ENCODE data around the gene ZC3H6.
"Not testable (repeated sequence)": the region's sequence is repeated elsewhere in the genome, so short reads cannot be mapped to it uniquely, and the experiment has no call there.

ZC3H6 gene

DNA sequence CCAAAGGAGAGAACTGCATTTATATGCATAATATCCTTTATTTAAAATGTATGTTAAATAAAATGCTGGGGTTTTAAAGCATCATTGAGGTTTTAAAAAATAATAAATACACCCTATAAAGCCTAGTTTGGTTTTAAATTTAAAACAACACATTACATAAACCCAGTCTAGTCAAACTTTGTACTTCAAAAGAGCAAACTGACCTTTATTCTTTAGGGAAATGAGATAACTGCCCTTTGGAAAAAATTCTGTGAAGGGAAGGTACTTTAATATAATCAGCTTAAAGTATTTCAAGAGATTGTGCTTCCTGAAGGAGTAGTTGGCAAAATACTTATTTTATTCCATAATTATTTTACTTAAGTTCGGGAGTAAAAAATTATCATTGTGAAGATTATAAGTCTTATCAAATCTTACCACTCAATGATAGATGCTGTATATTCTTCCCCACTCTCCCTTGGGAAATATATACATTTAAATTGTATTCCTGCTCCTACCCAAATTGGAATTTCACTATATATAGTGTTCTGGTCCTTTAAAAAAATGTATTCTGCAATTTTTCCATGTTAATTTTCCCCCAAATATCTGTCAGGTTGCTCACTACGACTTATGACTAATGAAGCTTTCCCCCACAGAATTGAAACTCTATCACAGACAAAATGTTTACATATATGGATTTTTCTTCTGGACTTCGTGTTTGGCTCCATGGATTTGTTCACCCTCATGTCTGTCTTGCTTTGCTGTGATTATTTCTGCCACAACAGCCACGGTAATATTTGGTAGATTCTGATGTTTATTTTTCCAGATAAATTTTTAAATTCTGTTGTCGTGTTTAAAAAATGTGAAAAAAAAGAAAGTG is 42.1 kb downstream of the ZC3H6 start:
- no peak for DNase-seq
- in situ Hi-C loops (cut with MboI; ENCODE audit: low pct_unique_long_range_greater_than_20kb, low sequenced_read_pairs) = no loop called here

DNA sequence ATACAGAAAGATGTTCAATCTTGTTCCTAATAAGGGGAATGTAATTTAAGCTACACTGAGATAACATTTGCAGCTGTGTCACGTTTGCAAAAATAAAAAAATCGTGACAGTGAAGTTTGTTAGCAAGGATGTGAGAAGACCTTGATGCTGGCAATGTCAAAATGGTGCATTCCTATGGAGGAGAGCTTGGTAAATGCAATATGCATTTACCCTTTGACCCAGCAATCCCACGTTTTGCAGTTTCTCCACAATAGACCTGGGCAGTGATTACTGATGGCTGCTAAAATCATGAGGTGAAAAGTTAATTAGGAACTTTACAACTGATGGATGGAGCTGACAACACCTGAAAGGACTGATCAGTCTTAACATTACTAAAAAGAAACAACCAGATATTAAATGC is 43.1 kb downstream of the ZC3H6 start:
- in situ Hi-C loops (cut with MboI; ENCODE audit: low pct_unique_long_range_greater_than_20kb, low sequenced_read_pairs) = no loop called here

DNA sequence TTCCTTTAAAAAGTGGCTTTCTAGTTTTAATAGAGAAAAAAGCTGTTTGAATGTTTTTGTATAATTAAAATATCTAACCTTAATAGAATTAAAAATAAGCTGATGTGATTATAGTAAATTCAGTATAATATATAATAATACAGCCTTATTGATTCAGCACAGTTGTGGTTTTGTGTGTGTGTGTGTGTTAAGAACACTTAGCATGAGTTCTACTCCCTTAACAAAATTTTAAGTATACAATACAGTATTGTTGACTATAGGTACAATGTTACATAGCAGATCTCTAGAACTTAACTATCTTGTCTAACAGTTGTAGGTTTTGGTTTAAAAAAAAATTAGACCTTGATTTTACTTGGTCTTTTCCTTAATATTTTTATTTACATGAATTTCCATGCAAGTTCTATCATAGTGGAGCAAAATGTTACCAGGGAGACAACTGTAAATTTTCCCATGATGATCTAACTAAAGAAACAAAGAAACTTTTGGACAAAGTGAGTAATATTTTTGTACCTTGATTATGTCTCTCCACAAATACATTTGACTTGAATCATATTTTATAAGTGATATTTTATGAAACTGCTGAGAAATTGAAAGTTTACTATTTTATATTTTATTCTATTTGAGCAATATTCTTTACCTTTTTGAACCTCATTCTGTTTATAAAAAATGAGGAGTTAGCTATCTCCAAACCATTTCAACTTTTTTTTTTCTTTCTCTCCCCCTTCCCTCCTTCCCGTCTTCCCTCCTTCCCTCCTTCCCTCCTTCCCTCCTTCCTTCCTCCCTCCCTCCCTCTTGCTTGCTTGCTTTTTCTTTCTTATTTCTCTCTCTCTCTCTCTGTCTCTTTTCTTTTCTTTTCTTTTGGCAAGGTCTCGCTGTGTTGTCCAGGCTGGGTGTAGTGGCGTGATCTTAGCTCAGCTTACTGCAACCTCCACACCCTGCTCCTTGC is 46.3 kb downstream of the ZC3H6 start:
- DNase-seq = no peak
- in situ Hi-C loops (cut with MboI; ENCODE audit: low pct_unique_long_range_greater_than_20kb, low sequenced_read_pairs) = no loop called here

More for the DNA sequence above, 43.1 kb downstream of the ZC3H6 start:
- DNase-seq = no peak

GRCh38 chr2:112322919-112323318 is 47.5 kb downstream of the ZC3H6 start:
- in situ Hi-C loops (cut with MboI; ENCODE audit: low pct_unique_long_range_greater_than_20kb, low sequenced_read_pairs) = no loop called here
- no peak for DNase-seq

GRCh38 chr2:112332123-112332696 is 56.8 kb downstream of the ZC3H6 start:
- DNase-seq = no peak
- in situ Hi-C loops (cut with MboI; ENCODE audit: low pct_unique_long_range_greater_than_20kb, low sequenced_read_pairs) = no loop called here

DNA sequence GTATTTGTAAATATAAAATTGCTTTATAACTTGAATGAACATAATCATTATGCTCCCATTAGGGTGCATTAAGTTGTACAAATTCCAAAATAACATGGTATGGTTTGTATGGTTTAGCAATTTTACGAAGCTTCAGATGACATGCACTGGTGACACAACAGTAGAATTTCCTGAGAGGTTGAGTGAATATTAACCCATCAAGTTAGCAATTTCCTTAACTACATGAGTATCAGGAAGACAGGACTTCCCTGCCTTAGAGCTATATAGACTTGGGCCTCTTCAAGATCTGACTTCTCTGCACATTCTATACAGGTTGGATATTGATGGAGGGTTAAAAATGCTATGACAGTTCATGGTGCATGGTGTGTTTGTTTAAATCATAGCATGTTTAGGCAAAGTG is 60.2 kb downstream of the ZC3H6 start:
- in situ Hi-C loops (cut with MboI; ENCODE audit: low pct_unique_long_range_greater_than_20kb, low sequenced_read_pairs) = no loop called here
- DNase-seq = no peak

- in situ Hi-C loops (cut with MboI; ENCODE audit: low pct_unique_long_range_greater_than_20kb, low sequenced_read_pairs) = no loop called here
- no peak for DNase-seq
Measured at GRCh38 chr2:112339986-112340385, 64.6 kb downstream of the ZC3H6 start.

DNA sequence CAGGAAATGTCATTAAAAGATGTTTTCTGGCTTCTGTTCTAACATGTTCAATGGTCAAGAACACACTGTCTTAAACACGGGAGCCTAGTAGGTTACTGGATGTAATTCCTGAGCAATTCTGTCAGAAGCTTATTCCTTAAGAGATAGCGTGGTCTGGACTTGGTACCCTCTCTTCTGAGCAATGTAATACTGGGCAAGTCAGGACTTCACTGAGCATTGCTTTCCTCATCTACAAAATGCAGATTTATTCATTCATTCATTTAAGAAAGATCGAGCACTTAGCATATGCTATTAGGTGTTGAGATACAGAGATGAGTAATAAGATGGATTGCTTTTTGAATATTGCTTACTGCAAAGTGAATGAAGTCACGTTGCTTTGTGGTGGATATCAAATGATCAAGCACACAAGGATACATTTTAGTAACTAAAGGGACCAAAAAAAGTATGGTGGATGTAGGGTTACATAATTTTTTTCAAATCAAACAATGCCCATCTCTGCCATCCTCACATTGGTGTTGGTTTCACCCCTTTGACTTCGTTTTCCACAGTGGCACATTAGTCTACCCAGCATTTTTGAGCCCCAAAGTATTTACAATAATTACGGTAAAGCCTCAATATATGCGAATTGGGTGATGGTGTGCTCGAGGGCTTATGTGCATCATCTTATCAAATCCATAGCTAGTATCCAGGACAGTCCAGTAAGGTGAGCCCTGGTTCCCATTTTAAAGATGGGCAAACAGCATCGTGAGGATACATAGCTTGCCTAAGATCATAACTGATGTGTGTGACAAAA is 65.3 kb downstream of the ZC3H6 start:
- no peak for DNase-seq
- in situ Hi-C loops (cut with MboI; ENCODE audit: low pct_unique_long_range_greater_than_20kb, low sequenced_read_pairs) = no loop called here

GRCh38 chr2:112342067-112342550 is 66.7 kb downstream of the ZC3H6 start:
- in situ Hi-C loops (cut with MboI; ENCODE audit: low pct_unique_long_range_greater_than_20kb, low sequenced_read_pairs) = no loop called here
- no peak for DNase-seq

DNA sequence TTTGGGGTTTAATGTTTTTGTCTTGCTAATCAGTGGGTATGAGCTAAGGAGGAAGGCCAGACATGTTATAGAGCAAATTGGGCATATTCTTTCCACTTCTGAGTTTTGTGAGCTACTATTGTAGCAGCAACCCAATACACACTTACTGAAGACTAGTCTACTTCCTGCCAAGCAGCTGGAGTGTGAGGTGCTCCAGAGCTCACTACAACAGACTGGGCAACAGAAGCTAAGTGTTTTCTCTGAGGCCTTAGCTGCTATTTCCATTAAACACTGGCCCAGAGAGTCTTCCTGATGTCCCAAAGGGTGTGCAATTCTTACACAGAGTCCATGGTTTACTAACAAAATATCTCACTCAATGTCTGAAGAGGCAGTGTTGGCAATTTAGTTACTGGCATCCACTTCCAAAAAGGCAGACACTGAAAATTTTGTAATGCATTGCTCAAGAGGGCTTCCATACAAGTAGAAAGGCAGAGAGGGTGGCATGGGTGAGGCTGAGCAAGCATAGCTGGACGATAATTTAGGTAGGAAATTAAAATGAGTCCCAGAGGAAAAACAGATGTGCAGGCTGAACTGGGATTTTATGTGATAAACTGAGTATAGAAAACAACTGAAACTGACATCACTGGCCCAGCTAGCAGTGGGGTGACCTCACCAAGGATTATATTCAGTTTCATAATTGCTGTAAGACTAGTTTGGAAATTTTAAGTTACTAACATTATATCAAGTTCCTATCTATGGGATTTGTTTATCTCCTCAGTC is 68.6 kb downstream of the ZC3H6 start:
- in situ Hi-C loops (cut with MboI; ENCODE audit: low pct_unique_long_range_greater_than_20kb, low sequenced_read_pairs) = no loop called here
- no peak for DNase-seq

DNA sequence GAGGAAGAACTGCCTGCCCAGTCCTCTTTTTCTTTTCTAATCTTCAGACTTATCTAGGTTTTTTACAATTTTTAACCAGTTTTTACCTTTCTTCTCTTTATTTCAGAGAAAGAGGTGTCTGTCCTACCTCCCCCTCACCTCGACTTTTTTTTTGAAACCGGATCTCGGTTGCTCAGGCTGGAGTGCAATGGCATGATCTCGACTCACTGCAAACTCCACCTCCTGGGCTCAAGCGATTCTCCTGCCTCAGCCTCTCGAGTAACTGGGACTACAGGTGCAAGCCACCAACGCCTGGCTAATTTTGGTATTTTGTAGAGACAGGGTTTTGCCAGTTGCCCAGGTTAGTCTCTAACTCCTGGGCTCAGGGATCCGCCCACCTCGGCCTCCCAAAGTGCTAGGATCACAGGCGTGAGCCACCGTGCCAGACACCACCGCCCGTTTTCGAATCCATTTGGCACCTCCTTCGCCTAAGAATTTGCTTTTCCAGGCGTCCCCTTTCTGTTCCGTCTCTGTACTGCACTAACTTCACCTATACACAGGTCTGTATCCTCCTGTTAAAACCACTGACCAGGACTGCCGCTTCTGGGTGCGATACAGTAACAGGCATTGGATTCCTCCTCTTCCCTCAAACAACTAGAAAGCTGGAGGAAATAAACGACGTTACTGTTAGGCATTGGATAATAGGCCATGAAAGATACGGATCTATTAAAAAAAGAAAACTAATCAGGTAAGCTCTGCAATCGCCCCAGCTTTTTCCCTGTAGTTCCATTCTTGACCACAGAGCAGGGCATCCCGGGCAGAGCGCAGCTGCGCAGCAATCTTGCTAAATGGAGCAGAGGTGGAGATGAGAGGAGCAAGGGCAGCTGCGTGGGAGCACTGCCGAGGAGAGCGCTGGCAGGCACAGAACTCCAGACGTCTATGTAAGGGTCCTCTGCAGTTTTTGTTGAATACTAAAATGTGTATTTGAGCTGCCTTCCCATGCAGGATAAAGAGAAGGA is 69.9 kb downstream of the ZC3H6 start:
- in situ Hi-C loops (cut with MboI; ENCODE audit: low pct_unique_long_range_greater_than_20kb, low sequenced_read_pairs) = no loop called here
- DNase-seq = no peak

- peak; percentile 11 for DNase-seq
- in situ Hi-C loops (cut with MboI; ENCODE audit: low pct_unique_long_range_greater_than_20kb, low sequenced_read_pairs) = not testable (repeated sequence)
Measured at GRCh38 chr2:112352292-112352691, 76.9 kb downstream of the ZC3H6 start.

DNA sequence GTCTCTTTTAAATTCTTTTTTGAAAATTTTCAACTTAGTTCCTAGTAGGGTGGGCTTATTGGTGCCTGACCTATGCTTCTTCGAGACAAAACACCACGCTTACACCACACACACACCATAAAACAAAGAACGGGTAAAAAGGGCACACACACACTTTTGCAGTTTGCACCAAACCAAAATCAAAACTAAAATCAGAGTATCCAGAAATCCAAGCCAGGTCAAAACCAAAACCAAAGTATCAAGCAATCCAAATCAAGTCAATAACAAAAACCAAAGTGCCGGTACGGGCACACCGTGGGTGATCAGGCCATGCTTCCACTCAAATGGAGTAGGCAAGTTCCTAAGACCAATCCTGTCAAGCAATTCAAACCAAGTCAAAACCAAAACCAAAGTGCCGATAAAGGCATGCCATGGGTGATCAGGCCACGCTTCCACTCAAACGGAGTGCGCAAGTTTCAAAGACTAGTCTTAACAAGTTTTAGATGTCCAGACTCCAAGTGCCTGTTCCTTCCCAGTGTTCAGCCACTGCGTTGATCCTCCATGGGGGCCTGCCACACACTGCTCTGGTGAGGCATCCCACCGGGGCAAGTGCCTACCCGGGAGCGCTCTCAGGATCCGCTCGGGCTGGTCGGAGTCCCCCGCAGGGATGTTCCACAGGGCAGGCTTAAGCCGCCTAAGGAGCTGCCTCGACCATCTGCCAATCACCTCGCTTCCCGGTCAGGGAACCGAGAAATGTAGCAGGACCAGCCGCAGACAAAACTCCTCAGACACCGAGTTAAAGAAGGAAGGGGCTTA is 77.6 kb downstream of the ZC3H6 start:
- DNase-seq; in situ Hi-C loops (cut with MboI; ENCODE audit: low pct_unique_long_range_greater_than_20kb, low sequenced_read_pairs): not testable (repeated sequence)

DNA sequence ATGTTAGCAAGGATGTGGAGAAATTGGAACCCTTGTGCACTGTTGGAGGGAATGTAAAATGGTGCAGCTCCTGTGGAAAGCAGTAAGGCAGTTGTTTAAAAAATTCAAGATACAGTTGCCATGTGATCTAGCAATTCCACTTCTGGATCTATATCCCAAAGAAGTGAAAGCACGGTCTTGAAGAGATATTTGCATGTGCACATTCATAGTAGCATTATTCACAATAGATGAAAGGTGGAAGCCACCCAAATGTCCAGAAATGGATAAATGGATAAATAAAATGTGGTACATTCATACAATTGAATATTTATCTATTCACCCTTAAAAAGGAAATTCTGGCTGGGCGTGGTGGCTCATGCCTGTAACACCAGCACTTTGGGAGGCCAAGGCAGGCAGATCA is 78.9 kb downstream of the ZC3H6 start:
- in situ Hi-C loops (cut with MboI; ENCODE audit: low pct_unique_long_range_greater_than_20kb, low sequenced_read_pairs); DNase-seq: not testable (repeated sequence)

DNA sequence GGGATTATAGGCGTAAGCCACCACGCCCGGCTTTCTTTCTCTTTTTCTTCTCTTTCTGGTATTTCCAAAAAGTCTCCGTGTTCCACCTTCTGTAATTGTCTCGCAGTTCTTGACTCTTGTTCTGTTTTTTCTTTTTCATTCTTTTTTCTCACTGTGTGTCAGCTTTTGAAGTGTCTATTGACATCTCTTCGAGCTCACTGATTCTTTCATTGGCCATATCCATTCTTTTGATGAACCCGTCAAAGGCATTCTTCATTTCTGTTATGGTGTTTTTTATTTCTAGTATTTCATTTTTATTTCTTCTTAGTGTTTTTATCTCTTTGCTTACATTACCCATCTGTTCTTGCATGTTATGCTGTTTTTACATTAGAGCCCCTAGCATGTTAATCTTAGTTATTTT is 84.7 kb downstream of the ZC3H6 start:
- DNase-seq; in situ Hi-C loops (cut with MboI; ENCODE audit: low pct_unique_long_range_greater_than_20kb, low sequenced_read_pairs): not testable (repeated sequence)
